Activated CD8-positive, alpha-beta memory T cell treated with anti-CD3 and anti-CD28 coated beads for 24 hours (primary cell): Measurements from ENCODE around the gene TCEANC.

Source experiments
- DNase-seq: peaks from one replicate; pipeline ENCODE4 v3.0.0-alpha.2; 2020

Gene TCEANC

GRCh38 chrX:13693341-13693961 is 40.5 kb downstream of the TCEANC start:
- DNase-seq, result no peak

DNA sequence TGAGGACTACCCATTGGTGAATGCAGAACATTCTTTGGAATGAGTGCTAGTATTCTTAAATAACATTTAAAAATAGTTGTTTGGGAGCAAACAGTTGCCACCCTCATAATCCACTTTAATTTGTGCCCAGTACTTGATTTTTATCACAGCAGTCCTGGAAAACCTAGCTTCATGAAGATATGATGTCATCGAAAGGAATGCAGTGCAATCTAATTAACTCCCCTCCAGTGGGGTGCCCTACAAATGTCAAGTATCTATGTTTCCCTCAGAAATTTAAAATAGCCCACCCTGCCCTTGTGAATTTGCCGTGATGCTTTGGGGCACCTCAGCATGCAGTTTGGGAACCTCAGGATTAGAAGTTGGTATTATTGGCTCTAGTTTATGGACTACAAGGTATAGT is 41.4 kb downstream of the TCEANC start:
- DNase-seq, result no peak

GRCh38 chrX:13694983-13695382 is 42.0 kb downstream of the TCEANC start:
- no peak for DNase-seq

GRCh38 chrX:13695601-13696115 is 42.7 kb downstream of the TCEANC start:
- no peak for DNase-seq

DNA sequence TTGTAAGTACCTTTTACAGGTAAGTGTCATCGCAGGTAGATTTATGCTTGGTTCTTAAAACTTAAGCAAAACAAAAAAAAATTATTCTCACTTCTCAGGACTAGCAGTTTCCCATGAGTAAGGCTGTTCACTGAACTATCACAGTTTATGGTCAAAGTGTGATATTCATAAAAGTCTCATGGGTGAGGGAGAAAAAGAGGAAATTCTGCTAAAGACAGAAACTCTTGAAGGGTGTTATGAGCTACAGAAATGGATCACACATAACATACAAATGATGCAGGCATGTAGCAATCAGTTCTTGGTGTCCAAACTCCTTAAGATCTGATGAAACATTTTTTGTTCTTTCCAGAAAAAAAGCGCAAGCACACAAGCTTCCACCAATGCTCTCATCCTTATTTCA is 44.5 kb downstream of the TCEANC start:
- DNase-seq, result no peak

DNA sequence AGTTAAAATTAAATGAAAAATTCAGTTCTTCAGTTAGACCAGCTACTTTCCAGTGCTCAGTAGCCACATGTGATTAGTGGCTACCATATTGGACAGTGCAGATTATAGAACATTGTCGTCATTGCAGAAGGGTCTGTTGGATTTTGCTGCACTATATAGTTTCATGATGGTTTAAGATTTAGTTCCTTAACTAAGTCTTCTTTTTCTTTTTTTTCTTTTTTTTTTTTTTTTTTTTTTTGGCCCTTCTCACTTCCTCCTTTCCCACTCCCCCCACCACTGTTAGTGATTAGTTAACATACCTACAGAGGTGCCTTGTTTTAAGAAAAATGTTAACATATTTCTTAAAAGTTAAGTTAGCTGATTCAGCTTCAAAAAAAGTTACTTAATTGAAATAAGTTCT is 45.0 kb downstream of the TCEANC start:
- no peak for DNase-seq

DNA sequence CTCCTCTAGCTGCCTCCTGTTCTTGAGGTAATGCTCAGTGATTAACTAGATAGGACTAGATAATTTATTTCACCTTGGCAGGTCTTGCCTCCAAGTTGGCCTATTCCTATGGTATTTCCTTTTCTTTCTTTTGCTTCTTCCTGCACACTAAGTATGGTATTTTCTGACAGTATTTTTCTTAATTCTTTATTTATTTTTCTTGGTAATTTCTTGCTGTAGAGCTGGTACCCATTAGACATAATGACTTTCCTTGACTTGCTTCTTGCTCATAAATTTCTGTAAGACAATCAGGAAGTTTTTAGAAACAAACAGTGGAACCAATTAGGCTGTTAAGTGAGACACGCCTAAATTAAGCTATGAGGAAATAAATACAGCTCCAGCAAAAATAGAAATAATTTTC is 45.5 kb downstream of the TCEANC start:
- no peak for DNase-seq

DNA sequence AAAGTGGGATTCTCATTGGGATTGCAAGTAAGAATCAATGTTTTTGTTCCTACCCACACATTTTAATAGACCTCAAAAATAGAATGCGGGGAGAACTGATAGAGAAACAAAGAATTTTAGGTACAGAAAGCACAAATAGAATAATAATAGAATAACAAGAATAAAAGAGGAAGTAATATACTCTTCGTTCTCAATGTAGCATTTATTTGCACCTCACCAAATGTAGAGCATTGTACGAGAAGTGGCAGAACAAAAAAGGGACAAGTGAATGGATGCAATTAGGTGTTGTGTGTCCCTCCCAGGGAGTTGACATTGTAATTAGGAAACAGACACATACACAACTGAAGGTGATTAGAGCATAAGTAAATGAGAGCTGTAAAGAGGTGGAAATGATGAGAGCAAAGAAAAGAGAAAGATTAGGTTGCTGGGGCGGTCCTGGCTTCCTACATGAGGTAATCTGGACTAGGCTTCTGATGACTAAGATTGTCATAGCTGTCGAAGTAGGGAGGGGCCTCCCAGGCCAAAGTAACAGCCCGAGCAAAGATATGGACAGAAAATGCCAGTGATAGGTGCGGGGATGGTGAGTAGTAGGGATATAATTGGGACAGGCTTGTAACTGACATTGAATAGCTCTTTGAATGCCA is 46.4 kb downstream of the TCEANC start:
- no peak for DNase-seq

DNA sequence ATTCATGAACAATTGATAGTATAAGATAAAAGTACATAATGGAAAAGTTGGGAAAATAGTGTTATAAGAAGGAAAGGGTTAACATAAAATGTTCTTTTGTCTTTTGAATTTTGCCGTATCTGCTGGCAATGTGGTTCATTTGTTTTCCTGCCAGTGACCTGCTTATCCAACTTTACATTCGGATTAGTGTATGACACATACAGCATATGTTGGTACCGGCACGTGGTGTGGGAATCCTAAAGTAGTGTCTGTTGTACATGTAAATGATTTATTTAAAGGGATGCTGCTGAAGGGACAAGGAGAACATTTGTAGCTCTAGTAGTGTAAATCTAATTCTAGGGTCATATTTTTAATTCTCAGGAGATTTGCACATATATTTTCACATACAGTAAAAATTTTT is 47.4 kb downstream of the TCEANC start:
- no peak for DNase-seq

DNA sequence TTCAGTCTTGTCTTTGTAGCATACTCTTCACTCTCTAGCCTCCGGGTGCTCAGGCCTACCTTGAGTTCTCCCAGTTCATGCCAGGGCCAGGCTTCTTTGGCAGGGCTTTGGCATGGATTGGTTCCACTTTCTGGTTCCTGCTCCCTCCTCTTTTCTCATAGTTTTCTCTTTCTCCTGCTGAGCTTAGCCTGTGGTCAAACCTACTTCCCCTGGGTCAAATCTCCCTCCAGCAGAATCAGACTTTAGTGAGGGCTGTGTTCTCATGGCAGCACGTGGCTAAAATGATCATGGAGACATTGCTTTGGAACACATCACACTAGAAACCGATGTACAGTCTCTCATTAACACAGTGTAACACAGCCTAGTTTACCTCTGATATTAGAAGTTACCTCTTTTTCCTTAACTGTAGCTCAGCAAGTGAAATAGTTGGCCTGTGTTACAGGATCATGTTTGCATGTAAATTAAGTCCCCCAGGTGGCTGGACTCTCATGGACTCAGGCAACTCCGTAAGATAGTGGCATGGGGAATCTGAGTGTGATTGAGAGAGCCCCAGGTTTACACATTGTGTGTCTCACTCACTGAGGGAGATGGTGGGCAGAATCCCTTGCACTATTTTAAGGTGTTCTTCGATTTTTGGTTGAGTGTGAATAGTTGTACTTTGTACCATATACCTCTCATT is 49.3 kb downstream of the TCEANC start:
- no peak for DNase-seq

DNA sequence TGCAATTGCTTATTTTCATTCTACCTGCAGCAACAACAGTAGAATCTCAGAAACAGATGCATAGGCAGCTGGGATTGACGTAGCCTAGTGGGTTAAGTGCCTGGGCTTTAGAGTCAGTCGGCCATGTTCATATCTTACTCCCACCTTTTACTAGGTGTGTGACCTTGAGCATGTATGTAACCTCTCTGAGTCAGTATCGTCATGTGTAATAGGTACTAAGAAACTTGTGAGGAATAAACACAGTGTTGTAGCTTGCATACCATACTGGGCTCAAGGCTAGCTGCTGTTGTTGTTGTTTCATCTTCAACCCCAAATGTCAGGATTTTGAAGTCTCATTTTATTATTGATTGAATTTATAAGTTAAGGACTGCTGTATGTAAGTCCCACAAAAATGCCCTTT is 50.2 kb downstream of the TCEANC start:
- no peak for DNase-seq

- no peak for DNase-seq
These were observed 50.6 kb downstream of the TCEANC start for GRCh38 chrX:13703589-13703988.

GRCh38 chrX:13711141-13711540 is 58.2 kb downstream of the TCEANC start:
- DNase-seq, result no peak
